Pancreas (tissue), 10 donors: Measurements from ENCODE around the gene ABCA3. TPM values are rescaled to one million over a fixed set of nuclear protein-coding genes. Genes with fewer than 3 reads are reported as not detected.
A peak's percentile ranks its signal among the peaks of the same experiment; 100 is the strongest.

Experiments used
- ATAC-seq, 4 donors: fragments of 200-7000 bp; cut with Tn5 transposase; one replicate each; pipeline versions ENCODE4 v1.8.0 to v1.9.1; 2020; ENCODE audit warnings: mild to moderate bottlenecking in 4 of 4, moderate library complexity in 4 of 4
- DNase-seq, 6 donors: peaks; one replicate each; pipeline ENCODE4 v3.0.0-alpha.2; 2020
- FAIRE-seq: peaks from 2 replicates; lab custom pipeline; 2012; peaks lifted over from hg19 to GRCh38; lab: Jason Lieb, UNC
- H3K27ac ChIP-seq, 4 donors: fragments of 200-600 bp; sonication (generic); 1 replicate in 3 of 4; 2 replicates in 1 of 4; pipeline versions ENCODE4 v1.5.0 to v1.8.0; 2020
- H3K27me3 ChIP-seq, 4 donors: fragments of 200-600 bp; one replicate each; pipeline ENCODE4 v1.8.0; 2021
- H3K36me3 ChIP-seq, 3 donors: fragments of 200-600 bp; sonication (generic) in 1 of 3; one replicate each; pipeline versions ENCODE4 v1.5.0 to v1.8.0; 2020 to 2021
- H3K4me1 ChIP-seq, 3 donors: fragments of 200-600 bp; one replicate each; pipeline ENCODE4 v1.8.0; 2021
- H3K4me3 ChIP-seq, 4 donors: fragments of 200-600 bp; sonication (generic) in 2 of 4; one replicate each; pipeline versions ENCODE4 v1.5.0 to v1.8.0; 2020 to 2021
- H3K9me3 ChIP-seq, 4 donors: fragments of 200-600 bp; one replicate each; pipeline ENCODE4 v1.8.0; 2021
- CTCF ChIP-seq, 4 donors: fragments of 200-600 bp; sonication (generic) in 3 of 4; IDR thresholded peaks; one replicate each; pipeline versions ENCODE4 v1.5.0 to v1.8.0; 2021; ENCODE audit warnings: antibody characterized with exemption in 4 of 4
- WGBS, 2 donors: extraction: QIAGEN DNeasy Blood & Tissue Kit; methylation state at CpG; one replicate each; pipeline ENCODE4 v1.1.7; 2013; 5-methylcytosine and 5-hydroxymethylcytosine counted together
- intact Hi-C, 3 donors: fragments of 100-400 bp; cut with DNase I; formaldehyde crosslinking; loops; one replicate each; pipeline versions ENCODE4 v1.11.1 to v1.14.2; 2022
- polyA plus RNA-seq, 2 donors: library from polyadenylated mRNA; stranded (reverse); fragments of 200-250 nt; gene quantifications; one replicate each; pipeline ENCODE4 v1.2.3, GENCODE V29; 2013
- total RNA-seq, 6 donors: library from RNA; stranded (reverse); fragmentation: NEBNext Ultra II Directional in 4 of 6; extraction: Animal tissue kit (Norgen Biotek cat#: 25700) in 4 of 6; gene quantifications; one replicate each; pipeline versions ENCODE4 v1.2.1 to v1.2.4, GENCODE V29; 2021 to 2023
- donor health status: healthy with polysubstance abuse.
- donor health status: DM: no; HTN: no; CAD: no; lungs with moderate emphysema.
- donor health status: DM: no; HTN: no; CAD: no.
- donor health status: control.
- donor health status: control.
- donor health status: Bipolar disorder and iron deficiency.
- donor health status: DM: yes; HTN: yes; CAD: no.
- donor health status: DM: no; HTN: no; CAD: no.
- donor health status: DM: no; HTN: no; CAD: no.
- donor health status: DM: yes; HTN: yes; CAD: no.

The ABCA3 gene
- total and polyA plus RNA-seq, 8 donors, result 12.7 to 26.5 (median 18.0) TPM

GRCh38 chr16:2329532-2329931, 11.0 kb downstream of the ABCA3 start:
- WGBS, 2 donors, result 90 to 93% methylated on average over 5 of the region's 5 CpGs
- Histone ChIP-seq H3K27ac (no peak overlapping the region), H3K36me3 (peaks cover 0 to 8% (median 0%) of the 10 kb centered on the region in 3 donors), H3K27me3 (no peaks in the 10 kb centered on the region), H3K9me3 (no peaks in the 10 kb centered on the region), H3K4me3 (no peak overlapping the region), H3K4me1 (no peaks in the 10 kb centered on the region)
- TF ChIP-seq CTCF (IDR thresholded peaks at IDR 0.05), result no peak
- DNase-seq (no peak), ATAC-seq (no peak), FAIRE-seq (no peak)
- intact Hi-C loops, result no loop called here

GRCh38 chr16:2328428-2328827, 12.1 kb downstream of the ABCA3 start:
- DNase-seq (no peak), FAIRE-seq (no peak), ATAC-seq (no peak)
- Histone ChIP-seq H3K36me3 (peaks cover 0 to 8% (median 0%) of the 10 kb centered on the region in 3 donors), H3K9me3 (no peaks in the 10 kb centered on the region), H3K4me3 (no peak overlapping the region), H3K27me3 (no peaks in the 10 kb centered on the region), H3K4me1 (no peaks in the 10 kb centered on the region), H3K27ac (no peak overlapping the region)
- intact Hi-C loops, result no loop called here
- 91 to 94% methylated on average over 12 of the region's 12 CpGs for WGBS, 2 donors
- no peak for TF ChIP-seq CTCF (IDR thresholded peaks at IDR 0.05)

DNA sequence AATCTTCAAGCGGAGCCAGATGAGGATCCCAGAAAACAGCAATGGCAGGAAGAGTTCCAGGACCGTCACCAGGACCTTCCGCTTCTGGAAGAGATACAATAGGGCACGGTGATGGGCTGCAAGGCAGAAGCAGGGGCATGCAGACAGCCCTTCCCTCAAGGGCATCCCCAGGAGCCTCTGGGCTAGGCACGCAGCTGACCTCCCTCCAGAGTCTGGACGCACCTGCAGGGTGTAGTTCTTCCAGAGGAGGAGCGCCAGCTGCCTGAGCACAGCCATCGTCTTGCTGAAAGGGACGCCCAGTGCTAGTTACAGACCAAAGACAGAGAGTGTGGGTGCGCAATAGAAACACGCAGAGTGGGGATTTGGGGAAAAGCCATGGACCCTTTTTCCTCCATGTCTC, 14.3 kb downstream of the ABCA3 start:
- intact Hi-C loops, result no loop called here
- no peak for DNase-seq
- FAIRE-seq, result no peak
- no peak for ATAC-seq
- Histone ChIP-seq H3K27me3 (no peaks in the 10 kb centered on the region), H3K4me1 (no peaks in the 10 kb centered on the region), H3K9me3 (no peaks in the 10 kb centered on the region), H3K36me3 (peaks cover 0 to 14% (median 0%) of the 10 kb centered on the region in 3 donors), H3K27ac (no peak overlapping the region), H3K4me3 (no peak overlapping the region)
- WGBS, 2 donors, result 93 to 96% methylated on average over 11 of the region's 11 CpGs
- TF ChIP-seq CTCF (IDR thresholded peaks at IDR 0.05), result no peak

GRCh38 chr16:2325791-2326190, 14.7 kb downstream of the ABCA3 start:
- FAIRE-seq (no peak), DNase-seq (no peak), ATAC-seq (no peak)
- Histone ChIP-seq H3K4me1 (no peaks in the 10 kb centered on the region), H3K27me3 (no peaks in the 10 kb centered on the region), H3K4me3 (no peak overlapping the region), H3K27ac (no peak overlapping the region), H3K36me3 (peaks cover 0 to 17% (median 0%) of the 10 kb centered on the region in 3 donors), H3K9me3 (no peaks in the 10 kb centered on the region)
- intact Hi-C loops, result no loop called here
- TF ChIP-seq CTCF (IDR thresholded peaks at IDR 0.05), result no peak
- WGBS, 2 donors, result 87 to 88% methylated on average over 16 of the region's 16 CpGs

DNA sequence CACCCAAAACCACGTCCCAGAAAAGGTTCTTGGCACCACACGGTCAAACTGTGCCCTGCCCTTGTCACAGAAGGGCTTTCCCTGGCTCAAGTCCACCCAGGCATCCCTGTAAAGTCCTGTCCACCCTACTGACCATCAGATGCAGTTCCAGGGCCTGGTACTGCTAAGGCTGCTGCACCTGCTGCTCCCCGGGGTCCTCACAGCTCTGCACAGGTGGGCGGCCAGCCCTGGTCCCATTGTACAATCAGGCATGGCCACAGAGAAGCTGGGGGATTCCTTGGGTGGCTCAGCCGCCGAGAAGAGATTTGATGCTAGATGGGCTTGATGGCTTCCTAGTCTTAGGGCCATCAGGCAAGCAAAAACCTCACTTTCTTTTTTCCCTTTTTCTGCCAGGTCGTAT, 15.3 kb downstream of the ABCA3 start:
- no peak for ATAC-seq
- H3K4me1 ChIP-seq, result no peaks in the 10 kb centered on the region
- no peak for TF ChIP-seq CTCF (IDR thresholded peaks at IDR 0.05)
- H3K9me3 ChIP-seq, result no peaks in the 10 kb centered on the region
- peak in 1 of 6 donors; percentile 3 for DNase-seq
- H3K27ac ChIP-seq, result no peak overlapping the region
- H3K4me3 ChIP-seq, result no peak overlapping the region
- FAIRE-seq, result no peak
- peaks cover 0 to 17% (median 0%) of the 10 kb centered on the region in 3 donors for H3K36me3 ChIP-seq
- intact Hi-C loops, result no loop called here
- H3K27me3 ChIP-seq, result no peaks in the 10 kb centered on the region
- 77 to 80% methylated on average over 7 of the region's 7 CpGs for WGBS, 2 donors
